Neural progenitor cell (in vitro differentiated cells): Measurements from ENCODE around the gene GJA5.

Experiments
- EZH2phosphoT487 ChIP-seq: fragments of 200-600 bp; sonication (generic); IDR thresholded peaks from 2 replicates; pipeline ENCODE4 v1.6.1; 2017; ENCODE audit warnings: antibody characterized with exemption
- TF ChIP-seq, protein P1 (sequence below): fragments of 200-600 bp; sonication (generic); IDR thresholded peaks from 2 replicates; pipeline ENCODE4 v1.5.1; 2017; ENCODE audit warnings: antibody characterized with exemption, mild to moderate bottlenecking

DNA sequence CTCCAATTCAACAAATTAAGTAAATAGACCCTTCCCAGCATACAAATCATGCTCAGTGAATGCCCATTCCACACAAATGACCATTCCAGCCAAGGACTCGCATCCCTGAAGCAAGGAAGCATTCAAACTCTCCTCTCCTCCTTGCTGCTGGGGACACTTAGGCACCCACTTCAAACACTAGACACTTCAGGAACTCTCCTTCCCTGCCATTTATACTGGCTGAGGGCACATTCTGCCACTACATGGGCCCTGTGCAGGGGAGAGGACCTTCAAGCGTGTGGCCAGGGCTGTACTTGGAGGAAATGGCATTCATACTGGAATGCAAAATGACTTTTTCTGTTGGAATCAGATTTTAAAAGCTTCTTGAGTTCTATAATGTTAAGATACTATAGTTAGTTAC lies 22.3 kb downstream of the GJA5 start:
- TF ChIP-seq, protein P1, sequence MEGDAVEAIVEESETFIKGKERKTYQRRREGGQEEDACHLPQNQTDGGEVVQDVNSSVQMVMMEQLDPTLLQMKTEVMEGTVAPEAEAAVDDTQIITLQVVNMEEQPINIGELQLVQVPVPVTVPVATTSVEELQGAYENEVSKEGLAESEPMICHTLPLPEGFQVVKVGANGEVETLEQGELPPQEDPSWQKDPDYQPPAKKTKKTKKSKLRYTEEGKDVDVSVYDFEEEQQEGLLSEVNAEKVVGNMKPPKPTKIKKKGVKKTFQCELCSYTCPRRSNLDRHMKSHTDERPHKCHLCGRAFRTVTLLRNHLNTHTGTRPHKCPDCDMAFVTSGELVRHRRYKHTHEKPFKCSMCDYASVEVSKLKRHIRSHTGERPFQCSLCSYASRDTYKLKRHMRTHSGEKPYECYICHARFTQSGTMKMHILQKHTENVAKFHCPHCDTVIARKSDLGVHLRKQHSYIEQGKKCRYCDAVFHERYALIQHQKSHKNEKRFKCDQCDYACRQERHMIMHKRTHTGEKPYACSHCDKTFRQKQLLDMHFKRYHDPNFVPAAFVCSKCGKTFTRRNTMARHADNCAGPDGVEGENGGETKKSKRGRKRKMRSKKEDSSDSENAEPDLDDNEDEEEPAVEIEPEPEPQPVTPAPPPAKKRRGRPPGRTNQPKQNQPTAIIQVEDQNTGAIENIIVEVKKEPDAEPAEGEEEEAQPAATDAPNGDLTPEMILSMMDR = no peak
- TF ChIP-seq EZH2phosphoT487 = no peak
